NCI-H82 treated with DMSO at 0.1 percent for 48 hours (cell line): ENCODE data around the gene AMOT.

Source experiments
- DNase-seq: peaks from one replicate; lab custom pipeline; 2025; ENCODE audit not compliant: unreplicated experiment; lab: John Stamatoyannopoulos, UW

The AMOT gene

GRCh38 chrX:112738347-112739033, 102.1 kb downstream of the AMOT start:
- DNase-seq: no peak

- no peak for DNase-seq
Measured at GRCh38 chrX:112736310-112736709, 104.3 kb downstream of the AMOT start.

DNA sequence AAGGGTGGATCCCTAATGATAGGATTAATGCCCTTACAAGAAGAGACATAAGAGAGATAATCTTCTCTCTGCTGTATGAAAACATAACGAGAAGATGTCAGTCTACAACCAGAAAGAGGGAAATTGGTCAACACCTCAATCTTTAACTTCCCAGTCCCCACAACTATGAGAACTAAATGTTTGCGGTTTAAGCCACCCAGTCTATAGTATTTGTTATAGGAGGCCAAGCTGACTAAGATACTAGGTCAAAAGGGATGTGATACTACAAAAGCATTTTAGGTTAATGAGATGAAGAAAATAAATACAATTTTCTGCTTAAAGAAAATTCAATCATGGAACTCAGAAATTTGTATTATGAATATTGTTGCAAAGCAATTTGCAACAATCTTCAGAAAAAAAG, 105.5 kb downstream of the AMOT start:
- no peak for DNase-seq

- no peak for DNase-seq
Measured at GRCh38 chrX:112734290-112734689, 106.3 kb downstream of the AMOT start.

DNA sequence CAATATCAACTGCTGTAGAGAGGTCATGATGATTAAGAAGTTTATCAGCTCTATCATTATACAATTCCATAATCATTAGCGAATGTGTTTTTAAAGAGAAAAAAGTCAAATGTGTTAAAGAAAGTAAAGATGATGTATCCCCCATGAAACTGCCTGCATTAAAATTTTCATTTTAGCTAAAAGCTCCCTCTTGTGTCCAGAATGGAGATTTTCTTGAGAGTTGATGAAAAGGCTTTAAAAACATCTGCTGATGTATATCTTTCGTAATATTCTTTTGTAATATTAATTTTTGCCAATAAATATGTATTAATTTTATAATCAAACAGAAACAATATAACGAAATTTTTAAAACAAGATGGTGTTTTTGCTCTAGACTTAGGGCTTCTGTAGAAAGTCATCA, 108.8 kb downstream of the AMOT start:
- DNase-seq: no peak
